ENCODE results near the gene TOMM40.
"Not testable (repeated sequence)": the region's sequence is repeated elsewhere in the genome, so short reads cannot be mapped to it uniquely, and the experiment has no call there.

TOMM40 gene

DNA sequence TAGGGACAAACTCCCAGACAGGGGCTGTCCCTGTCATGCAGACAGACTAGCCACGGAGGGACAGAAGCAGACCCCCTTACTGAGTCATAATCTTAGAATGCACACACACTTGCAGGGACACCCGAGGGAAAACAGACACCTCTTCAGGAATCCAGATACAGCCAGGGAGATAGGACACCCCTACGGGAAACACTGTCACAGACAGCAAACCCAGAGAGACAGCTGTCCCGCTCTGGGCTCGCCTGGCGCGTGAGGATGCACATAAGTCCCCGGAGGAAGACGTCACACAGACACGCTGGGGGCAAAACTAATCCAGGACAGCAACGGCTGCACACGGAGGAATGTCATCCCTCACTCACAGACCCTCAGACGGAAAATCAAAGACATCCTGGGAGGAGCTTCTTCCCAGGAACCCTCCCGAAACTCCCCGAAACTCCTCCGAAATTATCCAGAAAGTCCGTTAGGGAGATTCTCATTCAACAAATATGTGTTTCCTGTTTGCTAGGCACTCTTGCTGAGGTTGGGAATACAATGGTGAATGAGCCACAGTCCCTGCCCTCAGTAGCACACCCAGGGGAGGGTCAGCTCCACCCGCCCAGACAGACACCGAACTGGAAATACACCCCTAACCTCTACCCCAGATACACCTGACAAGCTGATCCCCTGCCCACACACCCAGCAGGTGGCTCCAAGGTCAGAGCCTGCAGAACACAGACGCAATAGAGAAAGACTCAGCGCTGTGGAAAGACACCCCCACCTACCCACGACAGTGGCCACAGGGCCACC lies 15.2 kb upstream of the TOMM40 start:
- Histone ChIP-seq H3K27ac (ENCODE audit: low read length) (no peak overlapping the region), H3K27me3 (ENCODE audit: control insufficient read depth, insufficient read depth, low read length) (no peaks in the 10 kb centered on the region), H3K36me3 (ENCODE audit: control insufficient read depth, low read depth, low read length) (peaks cover 69% of the 10 kb centered on the region), H3K4me3 (ENCODE audit: low read length) (no peak overlapping the region), H3K9me3 (ENCODE audit: control insufficient read depth, low read depth, low read length) (no peaks in the 10 kb centered on the region), H3K4me1 (ENCODE audit: control insufficient read depth, low read depth, low read length) (no peaks in the 10 kb centered on the region), H3K9ac (ENCODE audit: low read length) (no peak overlapping the region)

- Histone ChIP-seq H3K27me3 (ENCODE audit: control insufficient read depth, insufficient read depth, low read length) (no peaks in the 10 kb centered on the region), H3K4me1 (ENCODE audit: control insufficient read depth, low read depth, low read length) (no peaks in the 10 kb centered on the region), H3K4me3 (ENCODE audit: low read length) (no peak overlapping the region), H3K36me3 (ENCODE audit: control insufficient read depth, low read depth, low read length) (peaks cover 62% of the 10 kb centered on the region), H3K9me3 (ENCODE audit: control insufficient read depth, low read depth, low read length) (no peaks in the 10 kb centered on the region), H3K9ac (ENCODE audit: low read length) (no peak overlapping the region), H3K27ac (ENCODE audit: low read length) (no peak overlapping the region)
Measured at GRCh38 chr19:44876930-44877535, 14.0 kb upstream of the TOMM40 start.

GRCh38 chr19:44878120-44878865 lies 12.8 kb upstream of the TOMM40 start:
- no peak overlapping the region for H3K9ac ChIP-seq (ENCODE audit: low read length)
- H3K4me1 ChIP-seq (ENCODE audit: control insufficient read depth, low read depth, low read length), result no peaks in the 10 kb centered on the region
- no peak overlapping the region for H3K4me3 ChIP-seq (ENCODE audit: low read length)
- H3K27me3 ChIP-seq (ENCODE audit: control insufficient read depth, insufficient read depth, low read length), result no peaks in the 10 kb centered on the region
- H3K9me3 ChIP-seq (ENCODE audit: control insufficient read depth, low read depth, low read length), result no peaks in the 10 kb centered on the region
- peaks cover 51% of the 10 kb centered on the region for H3K36me3 ChIP-seq (ENCODE audit: control insufficient read depth, low read depth, low read length)
- H3K27ac ChIP-seq (ENCODE audit: low read length), result no peak overlapping the region

DNA sequence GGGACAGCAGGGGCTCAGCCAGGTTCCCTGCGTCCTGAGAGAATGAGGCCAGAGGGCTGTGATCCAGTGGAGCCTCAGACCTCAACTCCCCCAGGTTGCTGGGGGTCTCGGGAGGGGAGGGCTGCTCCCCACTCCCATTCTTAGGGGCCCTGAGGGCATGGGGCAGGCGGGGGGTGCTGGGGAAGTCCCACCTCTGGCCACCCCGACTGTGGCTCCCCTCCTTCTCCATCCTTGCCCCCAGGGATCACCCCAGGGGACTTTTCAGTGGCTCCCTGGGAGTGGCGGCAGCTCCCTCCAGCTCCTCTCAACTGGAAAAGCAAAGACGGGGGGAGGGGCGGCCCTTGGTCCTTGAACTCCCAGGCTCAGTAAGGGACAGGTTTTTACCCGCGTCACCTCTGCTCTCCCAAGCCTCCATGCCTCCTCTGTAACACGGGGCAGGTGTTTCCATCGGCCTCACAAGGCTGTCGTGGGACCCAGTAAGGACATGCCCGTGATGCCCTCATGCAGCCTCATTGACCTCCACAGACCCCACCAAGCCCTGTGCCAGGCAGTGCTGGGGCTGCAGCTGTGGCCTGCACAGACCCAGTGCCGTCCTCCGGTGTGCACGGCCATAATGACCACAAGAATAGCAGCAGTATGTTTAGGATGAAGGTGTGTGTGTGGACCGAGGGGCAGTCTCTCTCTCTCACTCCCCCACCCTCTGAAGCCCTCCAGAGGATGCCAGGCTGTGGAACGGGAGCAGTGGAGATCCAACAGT lies 11.6 kb upstream of the TOMM40 start:
- no peak overlapping the region for H3K9ac ChIP-seq (ENCODE audit: low read length)
- H3K9me3 ChIP-seq (ENCODE audit: control insufficient read depth, low read depth, low read length), result no peaks in the 10 kb centered on the region
- H3K27ac ChIP-seq (ENCODE audit: low read length), result no peak overlapping the region
- H3K4me3 ChIP-seq (ENCODE audit: low read length), result no peak overlapping the region
- peaks cover 39% of the 10 kb centered on the region for H3K36me3 ChIP-seq (ENCODE audit: control insufficient read depth, low read depth, low read length)
- no peaks in the 10 kb centered on the region for H3K4me1 ChIP-seq (ENCODE audit: control insufficient read depth, low read depth, low read length)
- H3K27me3 ChIP-seq (ENCODE audit: control insufficient read depth, insufficient read depth, low read length), result no peaks in the 10 kb centered on the region

GRCh38 chr19:44882063-44882462 lies 9.0 kb upstream of the TOMM40 start:
- H3K4me3 ChIP-seq (ENCODE audit: low read length), result no peak overlapping the region
- H3K9ac ChIP-seq (ENCODE audit: low read length), result no peak overlapping the region
- H3K27ac ChIP-seq (ENCODE audit: low read length), result no peak overlapping the region
- H3K9me3 ChIP-seq (ENCODE audit: control insufficient read depth, low read depth, low read length), result no peaks in the 10 kb centered on the region
- no peaks in the 10 kb centered on the region for H3K4me1 ChIP-seq (ENCODE audit: control insufficient read depth, low read depth, low read length)
- peaks cover 26% of the 10 kb centered on the region for H3K36me3 ChIP-seq (ENCODE audit: control insufficient read depth, low read depth, low read length)
- no peaks in the 10 kb centered on the region for H3K27me3 ChIP-seq (ENCODE audit: control insufficient read depth, insufficient read depth, low read length)

- H3K27me3 ChIP-seq (ENCODE audit: control insufficient read depth, insufficient read depth, low read length); H3K4me3 ChIP-seq (ENCODE audit: low read length); H3K9me3 ChIP-seq (ENCODE audit: control insufficient read depth, low read depth, low read length); H3K9ac ChIP-seq (ENCODE audit: low read length); H3K27ac ChIP-seq (ENCODE audit: low read length); H3K4me1 ChIP-seq (ENCODE audit: control insufficient read depth, low read depth, low read length): not testable (repeated sequence)
- H3K36me3 ChIP-seq (ENCODE audit: control insufficient read depth, low read depth, low read length), result peaks cover 26% of the 10 kb centered on the region
Measured at GRCh38 chr19:44882619-44883397, 8.2 kb upstream of the TOMM40 start.

DNA sequence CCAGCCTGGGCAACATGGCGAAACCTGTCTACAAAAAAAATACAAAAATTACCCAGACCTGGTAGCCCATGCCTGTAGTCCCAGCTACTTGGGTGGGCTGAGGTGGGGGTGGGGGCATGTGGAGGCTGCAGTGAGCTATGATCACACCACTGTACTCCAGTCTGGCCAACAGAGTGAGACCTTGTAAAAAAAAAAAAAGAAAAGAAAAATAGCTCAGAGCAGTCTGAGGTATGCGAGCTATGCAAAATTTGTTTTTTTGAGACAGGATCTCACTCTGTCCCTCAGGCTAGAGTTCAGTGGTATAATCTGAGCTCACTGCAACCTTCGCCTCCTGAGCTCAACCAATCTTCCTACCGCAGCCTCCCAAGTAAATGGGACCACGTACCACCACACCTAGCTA lies 7.1 kb upstream of the TOMM40 start:
- peaks cover 23% of the 10 kb centered on the region for H3K36me3 ChIP-seq (ENCODE audit: control insufficient read depth, low read depth, low read length)
- no peak overlapping the region for H3K4me3 ChIP-seq (ENCODE audit: low read length)
- no peak overlapping the region for H3K27ac ChIP-seq (ENCODE audit: low read length)
- H3K9ac ChIP-seq (ENCODE audit: low read length), result no peak overlapping the region
- H3K4me1 ChIP-seq (ENCODE audit: control insufficient read depth, low read depth, low read length), result no peaks in the 10 kb centered on the region
- H3K27me3 ChIP-seq (ENCODE audit: control insufficient read depth, insufficient read depth, low read length), result no peaks in the 10 kb centered on the region
- H3K9me3 ChIP-seq (ENCODE audit: control insufficient read depth, low read depth, low read length), result no peaks in the 10 kb centered on the region

DNA sequence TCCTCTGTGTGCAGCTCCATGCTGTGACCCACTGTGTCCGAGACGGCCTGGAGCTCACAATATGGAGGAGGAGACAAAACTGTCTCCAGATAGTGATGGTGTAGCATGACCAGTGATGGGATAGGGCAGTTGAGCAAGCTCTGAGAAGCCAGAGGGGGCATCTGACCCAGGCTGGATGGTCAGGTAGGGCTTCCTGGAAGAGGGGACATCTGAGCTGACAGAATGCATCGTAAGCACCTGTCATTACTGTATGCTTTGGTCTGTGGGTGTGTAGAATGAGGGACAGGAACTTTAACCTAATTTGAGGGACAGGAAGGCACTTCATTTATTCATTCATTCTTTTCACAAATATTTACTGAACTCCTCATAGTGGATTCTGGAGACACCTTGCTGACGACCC lies 6.5 kb upstream of the TOMM40 start:
- no peak overlapping the region for H3K9ac ChIP-seq (ENCODE audit: low read length)
- H3K36me3 ChIP-seq (ENCODE audit: control insufficient read depth, low read depth, low read length), result peaks cover 21% of the 10 kb centered on the region
- H3K9me3 ChIP-seq (ENCODE audit: control insufficient read depth, low read depth, low read length), result no peaks in the 10 kb centered on the region
- H3K27ac ChIP-seq (ENCODE audit: low read length), result no peak overlapping the region
- H3K27me3 ChIP-seq (ENCODE audit: control insufficient read depth, insufficient read depth, low read length), result no peaks in the 10 kb centered on the region
- H3K4me3 ChIP-seq (ENCODE audit: low read length), result no peak overlapping the region
- no peaks in the 10 kb centered on the region for H3K4me1 ChIP-seq (ENCODE audit: control insufficient read depth, low read depth, low read length)

- no peak overlapping the region for H3K9ac ChIP-seq (ENCODE audit: low read length)
- H3K36me3 ChIP-seq (ENCODE audit: control insufficient read depth, low read depth, low read length), result peaks cover 21% of the 10 kb centered on the region
- no peaks in the 10 kb centered on the region for H3K4me1 ChIP-seq (ENCODE audit: control insufficient read depth, low read depth, low read length)
- H3K4me3 ChIP-seq (ENCODE audit: low read length), result no peak overlapping the region
- no peak overlapping the region for H3K27ac ChIP-seq (ENCODE audit: low read length)
- no peaks in the 10 kb centered on the region for H3K27me3 ChIP-seq (ENCODE audit: control insufficient read depth, insufficient read depth, low read length)
- H3K9me3 ChIP-seq (ENCODE audit: control insufficient read depth, low read depth, low read length), result no peaks in the 10 kb centered on the region
Measured at GRCh38 chr19:44886141-44886540, 4.9 kb upstream of the TOMM40 start.

- Histone ChIP-seq H3K27me3 (ENCODE audit: control insufficient read depth, insufficient read depth, low read length) (no peaks in the 10 kb centered on the region), H3K9ac (ENCODE audit: low read length) (no peak overlapping the region), H3K4me1 (ENCODE audit: control insufficient read depth, low read depth, low read length) (peaks cover 7% of the 10 kb centered on the region), H3K36me3 (ENCODE audit: control insufficient read depth, low read depth, low read length) (peaks cover 27% of the 10 kb centered on the region), H3K27ac (ENCODE audit: low read length) (no peak overlapping the region), H3K4me3 (ENCODE audit: low read length) (no peak overlapping the region), H3K9me3 (ENCODE audit: control insufficient read depth, low read depth, low read length) (no peaks in the 10 kb centered on the region)
Measured at GRCh38 chr19:44887648-44888047, 3.4 kb upstream of the TOMM40 start.

DNA sequence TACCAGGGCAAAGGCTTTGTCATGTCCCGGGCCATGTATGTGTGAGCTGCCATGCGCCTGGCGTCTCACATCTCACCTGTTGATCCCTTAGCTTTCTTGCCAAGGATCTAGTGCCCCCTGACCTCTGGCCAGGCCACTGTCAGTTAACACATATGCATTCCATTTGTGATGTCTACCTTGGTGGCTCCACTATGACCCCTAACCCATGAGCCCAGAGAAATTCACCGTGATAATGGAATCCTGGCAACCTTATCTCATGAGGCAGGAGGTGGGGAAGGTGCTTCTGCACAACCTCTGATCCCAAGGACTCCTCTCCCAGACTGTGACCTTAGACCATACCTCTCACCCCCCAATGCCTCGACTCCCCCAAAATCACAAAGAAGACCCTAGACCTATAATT lies 2.7 kb upstream of the TOMM40 start:
- H3K27me3 ChIP-seq (ENCODE audit: control insufficient read depth, insufficient read depth, low read length); H3K27ac ChIP-seq (ENCODE audit: low read length); H3K4me3 ChIP-seq (ENCODE audit: low read length); H3K9me3 ChIP-seq (ENCODE audit: control insufficient read depth, low read depth, low read length); H3K9ac ChIP-seq (ENCODE audit: low read length); H3K4me1 ChIP-seq (ENCODE audit: control insufficient read depth, low read depth, low read length): not testable (repeated sequence)
- peaks cover 34% of the 10 kb centered on the region for H3K36me3 ChIP-seq (ENCODE audit: control insufficient read depth, low read depth, low read length)
